Psoas muscle (tissue), 8 donors: ENCODE data around the gene ANKRD34A. TPM values are rescaled to one million over a fixed set of nuclear protein-coding genes. Genes with fewer than 3 reads are reported as not detected.

Experiments used
- ATAC-seq, 4 donors: fragments of 200-7000 bp; cut with Tn5 transposase; one replicate each; pipeline ENCODE4 v1.9.1; 2020; ENCODE audit warnings: moderate library complexity in 3 of 4, mild to moderate bottlenecking in 2 of 4
- DNase-seq, 2 donors: peaks; one replicate each; pipeline ENCODE4 v3.0.0-alpha.2; 2020
- H3K27ac ChIP-seq: fragments of 200-600 bp; one replicate; pipeline ENCODE4 v1.8.0; 2022
- H3K27me3 ChIP-seq, 3 donors: fragments of 200-600 bp in 1 of 3; one replicate each; pipeline versions ENCODE4 v1.6.1 to v1.8.0; 2013 to 2022; ENCODE audit warnings: low read length in 2 of 3, mild to moderate bottlenecking in 2 of 3, moderate library complexity in 1 of 3; ENCODE audit not compliant: insufficient read depth in 3 of 3
- H3K36me3 ChIP-seq, 2 donors: fragments of 200-600 bp in 1 of 2; one replicate each; pipeline versions ENCODE4 v1.6.1 to v1.8.0; 2013 to 2022; ENCODE audit warnings: low read depth in 1 of 2, mild to moderate bottlenecking in 1 of 2, moderate library complexity in 1 of 2; ENCODE audit not compliant: insufficient read depth in 1 of 2
- H3K4me1 ChIP-seq: fragments of 200-600 bp; one replicate; pipeline ENCODE4 v1.8.0; 2022
- H3K4me3 ChIP-seq: fragments of 200-600 bp; one replicate; pipeline ENCODE4 v1.8.0; 2022; ENCODE audit warnings: mild to moderate bottlenecking
- H3K9me3 ChIP-seq: fragments of 200-600 bp; one replicate; pipeline ENCODE4 v1.8.0; 2022
- WGBS, 3 donors: extraction: QIAGEN DNeasy Blood & Tissue Kit; methylation state at CpG; one replicate each; pipeline versions ENCODE4 v1.1.6 to v1.1.7; 2013; 5-methylcytosine and 5-hydroxymethylcytosine counted together
- intact Hi-C, 2 donors: fragments of 100-400 bp; cut with DNase I; formaldehyde crosslinking; loops; one replicate each; pipeline versions ENCODE4 v1.11.0 to v1.14.2; 2022
- polyA plus RNA-seq, 3 donors: library from polyadenylated mRNA; stranded (reverse); fragments of 200-250 nt; gene quantifications; one replicate each; pipeline ENCODE4 v1.2.3, GENCODE V29; 2013
- total RNA-seq, 4 donors: library from RNA; stranded (reverse); fragmentation: NEBNext Ultra II Directional in 2 of 4; extraction: Animal tissue kit (Norgen Biotek cat#: 25700) in 2 of 4; gene quantifications; one replicate each; pipeline versions ENCODE4 v1.2.1 to v1.2.4, GENCODE V29; 2021 to 2023
- TF ChIP-seq, protein P1 (sequence below): fragments of 200-600 bp; IDR thresholded peaks from one replicate; pipeline ENCODE4 v1.8.0; 2022; ENCODE audit warnings: antibody characterized with exemption
- donor health status: healthy with polysubstance abuse.
- donor health status: DM: no; HTN: no; CAD: no; lungs with moderate emphysema.
- donor health status: Bipolar disorder and iron deficiency.
- donor health status: healthy.
- donor health status: DM: yes; HTN: yes; CAD: no.
- donor health status: DM: no; HTN: no; CAD: no.
- donor health status: DM: no; HTN: no; CAD: no.
- donor health status: DM: yes; HTN: yes; CAD: no.

The ANKRD34A gene
- total and polyA plus RNA-seq, 7 donors = 0.42 to 14.7 (median 7.4) TPM

DNA sequence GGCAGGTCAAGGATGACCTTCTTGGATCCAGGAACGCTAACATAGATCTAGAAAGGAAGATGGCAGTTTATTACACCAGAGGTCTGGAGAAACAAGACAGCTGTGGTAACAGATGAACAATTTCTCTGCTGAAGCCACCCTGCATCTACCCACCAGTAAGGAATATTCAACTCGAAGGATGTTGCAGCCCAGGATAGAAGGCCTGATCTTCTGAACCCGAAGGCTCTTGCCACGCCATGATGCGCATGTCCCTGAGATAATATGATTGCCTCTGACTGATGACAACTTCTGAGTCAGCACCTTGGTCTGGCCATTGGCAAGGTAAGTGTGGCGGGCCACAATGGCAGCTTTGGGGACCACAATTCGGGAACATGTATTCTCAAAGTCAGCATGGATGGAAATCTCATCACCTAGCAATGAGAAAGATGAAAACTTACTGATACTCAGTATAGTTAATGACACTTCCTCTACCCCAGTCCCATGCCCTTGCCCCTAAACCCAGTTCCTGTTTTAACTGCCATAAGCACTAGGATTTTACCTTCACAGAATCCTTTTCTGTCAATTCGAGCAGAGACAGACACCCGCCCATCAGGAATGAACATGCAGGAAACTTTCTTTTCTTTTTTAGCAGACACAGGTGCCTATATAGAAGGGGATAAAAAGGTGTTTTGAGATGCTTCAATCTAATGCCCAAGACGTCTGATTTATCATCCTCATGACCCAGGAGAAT, 30.2 kb upstream of the ANKRD34A start:
- H3K4me3 ChIP-seq = peak overlapping the region; percentile 80
- TF ChIP-seq, protein P1, sequence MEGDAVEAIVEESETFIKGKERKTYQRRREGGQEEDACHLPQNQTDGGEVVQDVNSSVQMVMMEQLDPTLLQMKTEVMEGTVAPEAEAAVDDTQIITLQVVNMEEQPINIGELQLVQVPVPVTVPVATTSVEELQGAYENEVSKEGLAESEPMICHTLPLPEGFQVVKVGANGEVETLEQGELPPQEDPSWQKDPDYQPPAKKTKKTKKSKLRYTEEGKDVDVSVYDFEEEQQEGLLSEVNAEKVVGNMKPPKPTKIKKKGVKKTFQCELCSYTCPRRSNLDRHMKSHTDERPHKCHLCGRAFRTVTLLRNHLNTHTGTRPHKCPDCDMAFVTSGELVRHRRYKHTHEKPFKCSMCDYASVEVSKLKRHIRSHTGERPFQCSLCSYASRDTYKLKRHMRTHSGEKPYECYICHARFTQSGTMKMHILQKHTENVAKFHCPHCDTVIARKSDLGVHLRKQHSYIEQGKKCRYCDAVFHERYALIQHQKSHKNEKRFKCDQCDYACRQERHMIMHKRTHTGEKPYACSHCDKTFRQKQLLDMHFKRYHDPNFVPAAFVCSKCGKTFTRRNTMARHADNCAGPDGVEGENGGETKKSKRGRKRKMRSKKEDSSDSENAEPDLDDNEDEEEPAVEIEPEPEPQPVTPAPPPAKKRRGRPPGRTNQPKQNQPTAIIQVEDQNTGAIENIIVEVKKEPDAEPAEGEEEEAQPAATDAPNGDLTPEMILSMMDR = no peak
- DNase-seq (peak; percentile 41 to 68), ATAC-seq (no peak)
- WGBS, 3 donors = 2 to 6% (median 3%) methylated on average over 10 of the region's 10 CpGs
- H3K27ac ChIP-seq = peak overlapping the region; percentile 98
- intact Hi-C loops = no loop called here
- peaks cover 17% of the 10 kb centered on the region for H3K4me1 ChIP-seq
- peaks cover 24 to 39% of the 10 kb centered on the region in 2 donors for H3K36me3 ChIP-seq
- H3K27me3 ChIP-seq = no peaks in the 10 kb centered on the region
- H3K9me3 ChIP-seq = no peaks in the 10 kb centered on the region

DNA sequence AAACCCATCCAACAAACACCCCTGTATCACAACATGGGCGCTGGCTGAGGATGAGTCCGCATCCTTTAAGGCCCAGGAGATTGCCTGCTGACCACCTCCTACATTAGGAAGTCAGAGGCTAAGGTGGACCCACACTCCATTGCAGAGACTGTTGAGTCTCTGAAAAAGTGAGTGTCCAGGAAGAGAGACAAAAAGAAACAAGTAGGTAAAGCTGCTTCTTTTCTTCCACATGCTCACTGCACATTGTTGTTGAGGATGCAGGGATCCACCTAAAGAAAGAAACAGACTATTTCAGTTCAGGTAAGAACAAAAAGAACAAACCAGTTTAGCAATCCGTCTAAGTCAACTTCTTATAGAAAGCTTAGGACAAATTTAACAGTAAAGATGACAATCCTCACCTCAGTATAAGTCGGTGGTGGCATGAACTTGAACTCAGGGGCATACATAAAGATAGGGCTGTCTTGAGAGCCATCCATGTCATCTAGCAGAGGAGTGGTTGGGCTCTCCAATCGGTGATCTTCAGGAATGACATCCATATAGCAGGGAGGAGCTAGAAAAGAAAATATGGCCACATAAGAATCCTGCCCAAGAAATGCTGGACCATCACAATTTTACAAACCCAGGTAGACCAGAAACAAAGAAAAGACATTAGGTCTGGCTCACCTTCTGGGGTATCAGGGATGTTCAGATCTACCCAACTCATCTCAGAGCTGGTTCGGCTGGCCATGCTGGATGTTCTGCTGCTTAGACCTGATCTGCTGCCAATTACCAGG, 29.4 kb upstream of the ANKRD34A start:
- ATAC-seq = no peak
- 19 to 28% (median 25%) methylated on average over 6 of the region's 6 CpGs for WGBS, 3 donors
- H3K4me1 ChIP-seq = peaks cover 11% of the 10 kb centered on the region

DNA sequence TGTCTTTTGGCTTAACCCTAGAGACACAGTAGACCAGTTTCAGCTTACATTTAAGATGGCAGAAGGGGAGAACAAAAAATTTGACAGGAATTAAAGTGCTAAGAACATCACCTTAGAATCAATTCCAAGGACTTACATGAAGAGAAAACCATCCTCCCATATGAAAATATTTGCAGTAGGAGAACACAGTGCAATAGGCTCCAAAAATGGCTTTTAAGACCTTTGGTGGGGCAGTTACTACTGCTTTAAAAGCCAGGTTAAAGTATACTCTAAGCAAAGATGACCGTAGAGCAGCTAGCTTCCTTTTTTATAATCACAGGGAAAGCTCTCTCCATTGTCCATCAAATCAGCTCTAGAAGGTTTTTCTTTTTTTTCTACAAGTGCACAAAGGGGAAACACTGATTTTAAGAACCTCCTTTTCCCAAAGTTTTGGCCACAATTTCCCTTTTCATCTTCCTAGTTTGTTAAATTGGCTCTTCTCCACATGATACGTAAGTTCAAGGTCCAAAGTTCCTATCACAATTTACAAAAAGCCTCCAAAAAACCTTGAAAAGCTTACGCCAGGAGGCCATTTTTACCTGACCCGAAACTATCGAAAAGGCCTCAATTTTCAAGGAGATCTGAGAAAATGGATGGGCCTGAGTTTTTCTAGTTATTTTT, 28.7 kb upstream of the ANKRD34A start:
- no peaks in the 10 kb centered on the region for H3K9me3 ChIP-seq
- peaks cover 4% of the 10 kb centered on the region for H3K4me1 ChIP-seq
- H3K27me3 ChIP-seq = no peaks in the 10 kb centered on the region
- no peak for DNase-seq
- peak overlapping the region; percentile 80 for H3K4me3 ChIP-seq
- TF ChIP-seq, protein P1 = no peak
- intact Hi-C loops = no loop called here
- WGBS, 3 donors = 33 to 52% (median 44%) methylated on average over 5 of the region's 5 CpGs
- no peak for ATAC-seq
- peaks cover 24 to 39% of the 10 kb centered on the region in 2 donors for H3K36me3 ChIP-seq
- H3K27ac ChIP-seq = peak overlapping the region; percentile 98

More for the DNA sequence above, 29.4 kb upstream of the ANKRD34A start:
- peak overlapping the region; percentile 98 for H3K27ac ChIP-seq
- H3K27me3 ChIP-seq = no peaks in the 10 kb centered on the region
- TF ChIP-seq, protein P1 = no peak
- no peak for DNase-seq
- intact Hi-C loops = no loop called here
- H3K9me3 ChIP-seq = no peaks in the 10 kb centered on the region
- peaks cover 24 to 39% of the 10 kb centered on the region in 2 donors for H3K36me3 ChIP-seq
- peak overlapping the region; percentile 80 for H3K4me3 ChIP-seq

DNA sequence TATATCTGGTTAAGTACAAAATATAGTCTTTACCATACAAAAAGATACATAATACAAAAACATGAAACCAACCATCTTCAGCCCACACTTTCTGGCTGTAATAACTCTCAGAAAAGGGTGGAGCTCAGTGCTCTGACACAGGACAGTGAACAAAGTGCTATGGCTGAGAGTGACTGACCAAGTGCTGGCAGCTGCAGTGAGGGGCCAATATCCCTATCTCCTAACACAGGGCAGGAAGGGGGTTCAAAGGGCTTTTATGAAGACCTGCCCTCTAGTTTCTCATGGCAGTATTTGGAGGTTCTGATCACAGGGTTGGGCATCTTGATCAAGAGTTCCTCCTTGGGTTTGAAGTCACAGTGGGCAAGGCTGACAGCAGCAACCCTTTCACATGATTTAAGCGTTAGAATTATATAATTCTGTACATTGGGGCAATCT, 28.1 kb upstream of the ANKRD34A start:
- Histone ChIP-seq H3K27me3 (no peaks in the 10 kb centered on the region), H3K36me3 (peaks cover 24 to 39% of the 10 kb centered on the region in 2 donors), H3K9me3 (no peaks in the 10 kb centered on the region), H3K4me1 (peaks cover 4% of the 10 kb centered on the region), H3K4me3 (peak overlapping the region; percentile 80), H3K27ac (peak overlapping the region; percentile 98)
- ATAC-seq (peak; percentile 9 to 21 (median 14)), DNase-seq (peak in 1 of 2 donors; percentile 70)
- TF ChIP-seq, protein P1 = no peak
- intact Hi-C loops = no loop called here
- WGBS, 3 donors = 13 to 55% (median 22%) methylated on average over 1 of the region's 1 CpG
